ENCODE measurements around the gene ZNF470.

The ZNF470 gene

DNA sequence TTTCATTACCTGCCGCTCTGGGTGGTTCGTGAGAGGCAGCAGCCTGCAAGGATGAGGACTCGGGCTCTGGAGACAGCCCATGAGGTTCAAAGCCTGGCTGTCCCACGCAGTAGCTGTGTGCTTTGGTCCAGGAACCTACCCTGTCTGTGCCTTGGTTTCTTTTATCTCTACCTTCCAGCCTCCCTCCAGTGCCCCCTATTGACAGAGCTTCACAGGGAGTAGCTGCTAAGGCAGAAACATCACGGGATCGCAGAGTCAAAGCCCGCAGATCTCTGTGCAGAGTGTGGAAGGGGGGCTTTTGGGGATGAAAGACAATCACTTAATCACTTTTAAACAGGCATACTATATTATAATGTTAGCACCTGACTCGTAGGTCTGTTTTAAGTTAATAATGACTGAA is 44.0 kb downstream of the ZNF470 start:
- DNase-seq = no peak

DNA sequence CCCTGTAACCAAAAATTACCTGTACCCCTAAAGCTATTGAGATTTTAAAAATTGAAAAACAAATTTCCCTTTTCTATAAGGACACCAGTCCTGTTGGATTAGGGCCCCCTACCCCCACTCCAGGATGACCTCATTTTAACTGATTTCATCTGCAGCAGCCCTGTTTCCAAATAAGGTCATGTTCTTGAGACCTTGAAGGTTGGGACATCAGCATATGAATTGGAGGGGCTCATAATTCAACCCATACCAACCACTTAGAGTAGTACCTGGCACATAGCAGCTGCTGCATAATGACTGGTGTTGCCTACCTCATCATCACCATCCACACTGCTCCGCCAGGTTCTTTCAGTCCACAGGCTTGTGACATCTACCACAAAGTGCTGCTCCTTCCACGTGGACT is 45.5 kb downstream of the ZNF470 start:
- DNase-seq = no peak

DNA sequence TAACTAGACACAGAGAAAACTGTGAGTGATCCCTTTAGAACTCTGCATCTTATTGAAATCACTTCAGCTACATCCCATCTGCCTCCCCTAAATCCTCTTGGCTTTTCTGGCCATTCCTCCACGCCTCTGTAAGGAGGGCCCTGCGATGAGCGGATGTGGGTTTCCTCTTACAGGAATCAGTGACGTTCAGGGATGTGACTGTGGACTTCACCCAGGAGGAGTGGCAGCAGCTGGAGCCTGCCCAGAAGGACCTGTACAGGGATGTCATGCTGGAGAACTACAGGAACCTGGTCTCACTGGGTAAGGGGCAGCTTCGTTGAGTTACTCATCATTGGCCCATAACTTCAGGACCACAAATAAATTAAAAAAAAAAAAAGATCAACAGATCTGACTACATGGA is 46.4 kb downstream of the ZNF470 start:
- no peak for DNase-seq

DNA sequence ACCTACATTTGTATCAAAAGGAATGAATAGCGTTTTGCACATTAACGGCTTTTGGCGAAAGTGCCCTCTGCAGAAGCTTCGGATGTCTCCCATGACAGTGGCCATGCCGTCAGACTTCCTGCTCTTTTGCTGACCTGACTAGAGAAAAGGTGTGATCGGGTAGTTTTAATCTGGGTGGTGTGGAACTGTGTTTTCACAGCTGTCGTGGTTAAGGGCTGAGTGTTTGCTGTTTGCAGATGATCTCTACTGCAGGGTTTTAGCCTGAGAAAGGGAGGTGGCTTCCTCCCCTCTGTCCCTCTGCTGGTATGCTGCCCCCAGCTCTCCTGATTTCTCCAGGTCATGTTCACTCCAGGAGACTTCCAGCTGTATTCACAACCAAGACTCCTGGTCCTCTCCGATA is 50.3 kb downstream of the ZNF470 start:
- DNase-seq = no peak

DNA sequence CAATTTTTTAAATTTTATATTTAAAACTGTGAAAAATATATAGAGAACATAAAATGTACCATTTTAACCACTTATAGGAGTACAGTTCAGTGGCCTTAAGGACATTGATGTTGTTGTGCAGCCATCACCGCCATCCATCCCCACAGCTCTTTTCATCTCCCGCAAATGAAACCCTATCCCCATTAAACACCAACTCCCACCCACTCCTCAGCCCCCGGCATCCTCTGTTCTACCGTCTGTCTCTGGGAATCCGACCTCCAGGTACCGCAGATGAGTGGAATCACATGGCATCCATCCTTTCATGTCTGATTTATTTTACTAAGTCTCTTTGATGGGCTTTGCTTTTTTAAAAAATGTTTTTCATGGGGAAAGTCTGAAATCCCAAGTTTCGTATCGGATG is 51.9 kb downstream of the ZNF470 start:
- DNase-seq = no peak

DNA sequence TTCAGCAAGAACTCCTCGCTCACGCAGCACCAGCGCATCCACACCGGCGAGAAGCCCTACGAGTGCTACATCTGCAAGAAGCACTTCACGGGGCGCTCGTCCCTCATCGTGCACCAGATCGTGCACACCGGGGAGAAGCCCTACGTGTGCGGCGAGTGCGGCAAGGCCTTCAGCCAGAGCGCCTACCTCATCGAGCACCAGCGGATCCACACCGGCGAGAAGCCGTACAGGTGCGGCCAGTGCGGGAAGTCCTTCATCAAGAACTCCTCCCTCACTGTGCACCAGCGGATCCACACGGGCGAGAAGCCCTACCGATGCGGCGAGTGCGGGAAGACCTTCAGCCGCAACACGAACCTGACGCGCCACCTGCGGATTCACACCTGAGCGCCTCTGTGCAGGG is 55.1 kb downstream of the ZNF470 start:
- no peak for DNase-seq

DNA sequence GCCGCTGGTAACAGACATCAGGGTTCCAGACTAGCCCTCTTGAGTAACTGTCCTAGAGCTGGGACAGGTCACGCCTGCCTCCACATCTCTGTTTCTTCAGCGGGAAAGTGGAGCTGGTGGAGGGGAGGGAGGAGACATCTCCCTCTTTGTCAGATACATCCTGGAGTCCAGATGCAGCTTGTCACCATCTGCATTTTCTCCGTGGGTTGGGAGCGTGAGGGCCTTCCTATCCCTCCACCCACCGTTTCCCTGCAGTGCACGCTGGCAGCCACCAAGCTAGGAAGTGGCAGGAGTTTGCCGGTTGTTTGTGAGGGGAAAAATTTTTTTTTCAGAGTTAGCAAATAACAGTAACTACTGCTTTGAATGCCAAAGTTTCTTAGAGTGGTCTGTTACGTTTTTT is 55.7 kb downstream of the ZNF470 start:
- no peak for DNase-seq

DNA sequence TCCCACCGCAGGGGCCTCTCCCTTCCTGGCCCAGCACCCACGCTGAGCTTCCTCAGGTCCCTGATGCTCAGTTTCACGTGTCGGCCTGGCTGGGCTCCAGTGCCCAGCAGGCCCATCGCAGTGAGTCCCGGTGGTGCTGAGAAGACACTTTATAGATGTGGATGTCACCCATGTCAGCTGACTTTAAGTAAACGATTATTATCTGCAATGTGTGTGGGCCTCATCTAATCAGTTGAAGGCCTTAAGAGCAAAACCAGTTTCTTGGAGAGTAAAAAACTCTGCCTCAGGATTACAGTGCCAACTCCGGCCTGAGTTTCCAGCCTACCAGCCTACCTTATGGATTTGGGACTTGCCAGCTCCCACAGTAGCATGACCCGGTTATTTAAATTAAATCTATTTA is 58.4 kb downstream of the ZNF470 start:
- no peak for DNase-seq

DNA sequence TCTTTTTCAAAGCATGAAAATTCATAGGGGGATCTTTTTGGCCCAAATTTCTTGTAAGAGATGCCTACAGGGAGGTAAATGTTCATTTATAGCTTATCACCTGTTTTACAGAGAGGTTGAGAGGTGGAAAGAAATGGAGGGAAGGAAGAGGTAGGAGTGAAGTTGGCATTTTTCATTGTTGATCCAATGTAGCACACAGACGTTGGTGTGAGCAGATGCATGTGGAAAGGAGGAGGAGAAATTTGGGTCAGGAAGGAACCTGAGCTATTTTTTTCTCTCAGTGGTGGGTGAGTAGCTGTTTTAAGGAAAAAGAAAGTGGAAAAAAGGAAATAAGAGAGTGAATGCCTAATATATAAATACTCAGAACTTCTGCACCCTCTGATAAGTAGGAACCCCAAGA is 65.8 kb downstream of the ZNF470 start:
- DNase-seq = no peak

DNA sequence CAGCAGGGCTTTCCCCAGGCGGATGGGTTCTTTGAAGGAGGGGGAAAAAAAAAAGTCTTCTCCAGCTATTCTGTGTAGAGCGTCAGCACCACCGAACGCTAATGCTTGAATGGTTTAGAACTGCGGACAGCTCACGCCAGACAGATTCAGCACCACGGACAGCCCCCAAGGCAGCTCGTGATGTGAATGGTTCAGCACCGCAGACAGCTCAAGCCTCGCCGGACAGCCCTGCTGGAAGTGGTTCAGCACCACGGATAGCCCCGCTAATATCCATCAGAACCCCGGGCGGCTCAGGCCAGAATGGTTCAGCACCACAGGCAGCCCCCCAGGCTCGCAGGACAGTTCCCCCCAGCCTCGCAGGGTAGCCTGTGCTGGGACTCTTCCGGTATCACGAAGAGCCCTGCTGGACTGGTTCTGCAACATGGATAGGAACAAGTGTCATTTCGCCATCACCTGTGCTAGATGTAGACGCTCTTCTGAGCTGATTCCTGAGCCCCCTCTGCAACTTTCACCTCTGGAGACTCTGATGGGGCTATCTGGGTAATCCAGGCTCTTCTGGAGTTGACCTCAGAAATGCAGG is 70.8 kb downstream of the ZNF470 start:
- no peak for DNase-seq
